GM12801 (cell line): Measurements from ENCODE around the gene RNF115.

Experiments used
- TF ChIP-seq, protein P1 (sequence below): IDR thresholded peaks from one replicate; pipeline ENCODE4 v1.5.1; 2011; ENCODE audit warnings: control low read depth; ENCODE audit not compliant: insufficient read length; ENCODE audit errors: extremely low read depth

The RNF115 gene

DNA sequence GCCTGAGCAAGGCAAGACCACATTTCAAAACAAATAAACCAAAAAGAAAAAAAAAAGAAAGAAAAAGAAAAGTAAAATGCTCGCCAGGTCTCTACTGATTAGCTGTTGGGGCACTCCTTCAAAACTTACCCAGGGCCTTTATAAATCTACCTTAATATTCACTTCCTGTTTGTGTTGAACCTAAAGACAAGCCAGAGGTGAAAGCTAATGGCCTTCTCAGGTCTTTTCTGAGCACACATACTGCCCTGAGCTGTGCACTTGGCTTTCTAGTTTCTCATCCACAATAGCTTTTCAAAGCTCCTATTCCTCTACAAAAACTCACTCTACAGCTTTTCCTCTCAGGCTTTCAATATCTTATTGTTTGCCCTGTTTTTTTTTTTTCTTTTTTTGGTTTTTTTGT, 50.5 kb downstream of the RNF115 start:
- TF ChIP-seq, protein P1, sequence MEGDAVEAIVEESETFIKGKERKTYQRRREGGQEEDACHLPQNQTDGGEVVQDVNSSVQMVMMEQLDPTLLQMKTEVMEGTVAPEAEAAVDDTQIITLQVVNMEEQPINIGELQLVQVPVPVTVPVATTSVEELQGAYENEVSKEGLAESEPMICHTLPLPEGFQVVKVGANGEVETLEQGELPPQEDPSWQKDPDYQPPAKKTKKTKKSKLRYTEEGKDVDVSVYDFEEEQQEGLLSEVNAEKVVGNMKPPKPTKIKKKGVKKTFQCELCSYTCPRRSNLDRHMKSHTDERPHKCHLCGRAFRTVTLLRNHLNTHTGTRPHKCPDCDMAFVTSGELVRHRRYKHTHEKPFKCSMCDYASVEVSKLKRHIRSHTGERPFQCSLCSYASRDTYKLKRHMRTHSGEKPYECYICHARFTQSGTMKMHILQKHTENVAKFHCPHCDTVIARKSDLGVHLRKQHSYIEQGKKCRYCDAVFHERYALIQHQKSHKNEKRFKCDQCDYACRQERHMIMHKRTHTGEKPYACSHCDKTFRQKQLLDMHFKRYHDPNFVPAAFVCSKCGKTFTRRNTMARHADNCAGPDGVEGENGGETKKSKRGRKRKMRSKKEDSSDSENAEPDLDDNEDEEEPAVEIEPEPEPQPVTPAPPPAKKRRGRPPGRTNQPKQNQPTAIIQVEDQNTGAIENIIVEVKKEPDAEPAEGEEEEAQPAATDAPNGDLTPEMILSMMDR, result no peak

DNA sequence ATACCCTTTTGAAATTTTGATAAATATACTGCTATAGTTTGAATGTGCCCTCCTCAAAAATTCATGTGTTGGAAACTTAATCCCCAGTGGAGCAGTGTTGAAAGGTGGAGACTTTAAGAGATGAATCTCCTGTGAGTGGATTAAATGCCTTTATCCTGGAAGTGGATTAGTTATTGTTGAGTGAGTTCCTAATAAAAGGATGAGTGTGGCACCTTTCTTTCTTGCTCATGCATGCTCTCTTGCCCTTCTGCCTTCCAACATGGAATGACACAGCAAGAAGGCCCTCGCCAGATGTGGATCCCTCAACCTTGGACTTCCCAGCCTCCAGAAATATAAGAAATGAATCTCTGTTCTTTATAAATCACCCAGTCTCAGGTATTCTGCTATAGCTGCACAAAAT, 52.8 kb downstream of the RNF115 start:
- TF ChIP-seq, protein P1, result no peak

DNA sequence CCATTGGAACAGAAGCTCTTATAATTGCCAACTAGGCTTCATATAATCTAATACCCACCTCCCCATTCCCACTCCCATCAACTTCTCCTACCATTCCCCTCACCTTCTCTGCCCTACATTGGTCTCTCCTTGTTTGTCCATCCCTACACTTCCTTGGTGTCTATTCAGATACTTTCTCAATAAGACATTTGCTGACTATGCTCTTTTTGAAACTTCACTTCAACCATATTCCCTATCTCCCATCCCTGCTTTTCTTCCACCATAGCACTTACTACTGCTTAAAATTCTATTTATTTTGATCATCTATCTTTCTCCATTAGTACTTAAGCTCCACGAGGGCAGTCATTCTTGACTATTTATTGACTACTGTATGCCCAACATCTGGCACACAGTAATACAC, 64.2 kb downstream of the RNF115 start:
- TF ChIP-seq, protein P1, result no peak

DNA sequence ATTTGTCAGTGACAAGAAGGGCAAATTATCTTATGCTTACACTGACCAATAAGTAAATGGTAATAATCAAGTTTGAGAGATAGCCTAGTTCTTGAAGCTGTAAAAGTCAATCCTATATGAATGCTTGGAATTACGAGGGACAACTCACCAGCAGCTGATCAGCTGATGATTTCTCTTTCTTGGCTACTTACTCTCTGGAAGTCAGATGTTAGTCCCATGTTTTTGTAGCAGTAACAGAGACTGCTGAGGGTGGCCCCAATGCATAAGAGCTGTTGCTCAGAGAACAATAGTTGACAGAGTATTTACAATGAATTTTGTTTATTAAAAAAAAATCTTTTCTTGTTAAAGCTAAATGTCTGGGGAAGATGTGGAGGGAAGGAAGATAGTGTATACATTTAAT, 65.3 kb downstream of the RNF115 start:
- TF ChIP-seq, protein P1, result no peak

DNA sequence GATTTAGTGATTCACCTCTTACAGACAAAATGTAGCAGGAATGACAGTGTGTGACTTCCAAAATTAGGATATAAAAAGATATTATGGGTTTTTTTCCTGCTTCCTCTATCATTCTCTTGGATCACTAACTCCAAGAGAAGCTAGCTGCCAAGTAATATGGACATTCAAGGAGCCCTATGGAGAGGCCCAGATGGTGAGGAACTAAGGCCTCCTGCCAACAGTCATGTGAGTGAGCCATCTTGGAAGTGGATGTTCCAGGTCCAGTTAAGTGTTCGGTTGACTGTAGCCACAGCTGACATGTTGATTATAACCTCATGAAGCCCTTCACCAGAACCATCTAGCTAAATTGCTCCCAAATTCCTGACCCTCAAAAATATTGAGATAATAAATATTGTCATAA, 65.8 kb downstream of the RNF115 start:
- TF ChIP-seq, protein P1, result no peak

DNA sequence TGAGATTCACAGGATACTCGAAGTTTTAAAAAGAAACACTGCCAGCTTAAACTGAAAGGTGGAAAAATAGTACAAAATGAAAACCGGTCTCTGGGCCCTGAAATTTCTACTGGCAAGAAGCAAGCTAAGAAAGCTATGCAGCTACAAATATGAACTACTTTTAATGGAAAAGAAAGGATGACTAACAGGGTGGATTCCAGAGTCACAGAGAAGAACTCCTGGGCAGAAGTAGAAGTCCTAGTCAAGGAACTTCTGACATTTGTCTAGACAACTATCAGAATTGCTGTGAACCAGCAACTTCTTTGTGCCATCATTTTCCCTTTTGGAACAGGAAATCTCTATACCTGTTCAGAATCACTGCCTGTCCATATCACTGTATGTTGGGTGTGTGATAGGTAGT, 66.5 kb downstream of the RNF115 start:
- TF ChIP-seq, protein P1, result no peak

DNA sequence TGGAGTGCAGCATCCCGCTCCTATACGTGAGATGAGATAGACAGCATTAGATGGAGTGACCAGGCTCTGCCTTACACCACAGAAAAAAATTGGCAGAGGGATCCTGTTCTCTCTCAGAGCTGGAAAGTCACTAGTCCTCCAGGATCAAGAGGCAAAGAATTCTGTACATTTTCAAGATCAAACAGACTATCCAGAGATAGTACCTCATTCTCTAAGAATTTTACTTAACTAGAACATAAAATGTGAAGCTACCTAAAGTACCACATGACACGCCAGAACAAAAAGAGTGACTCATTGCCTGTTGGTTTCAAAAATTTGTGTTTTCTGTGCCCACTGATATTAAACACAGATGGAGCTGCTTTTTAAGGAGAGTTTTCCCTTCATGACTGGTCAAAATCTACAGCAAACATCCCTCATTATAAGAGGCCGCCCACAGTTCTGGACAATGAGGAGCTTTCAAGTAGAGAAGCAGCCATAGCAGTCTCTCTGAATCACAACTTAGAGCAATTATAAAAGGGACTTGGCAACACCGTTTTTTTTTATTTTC, 72.3 kb downstream of the RNF115 start:
- TF ChIP-seq, protein P1, result no peak
